ENCODE results near the gene ARSA.

ARSA gene

GRCh38 chr22:50628543-50629134 lies 687 bp upstream of the ARSA start:
- H3K4me3 ChIP-seq (ENCODE audit: low read length): peak overlapping the region; percentile 85
- no peak for TF ChIP-seq CTCF (conservative IDR thresholded peaks at IDR 0.05; ENCODE audit: low read length)
- DNase-seq (ENCODE audit: low read depth): no peak

- no peak for DNase-seq (ENCODE audit: low read depth)
- no peak for TF ChIP-seq CTCF (conservative IDR thresholded peaks at IDR 0.05; ENCODE audit: low read length)
- peak overlapping the region; percentile 89 for H3K4me3 ChIP-seq (ENCODE audit: low read length)
These were observed 906 bp downstream of the ARSA start for GRCh38 chr22:50626850-50627641.

GRCh38 chr22:50626314-50626849 lies 1.6 kb downstream of the ARSA start:
- TF ChIP-seq CTCF (conservative IDR thresholded peaks at IDR 0.05; ENCODE audit: low read length): no peak
- no peak for DNase-seq (ENCODE audit: low read depth)
- no peak overlapping the region; the same call in 1 of the 2 replicates for H3K4me3 ChIP-seq (ENCODE audit: low read length)

- no peak for TF ChIP-seq CTCF (conservative IDR thresholded peaks at IDR 0.05; ENCODE audit: low read length)
- no peak overlapping the region for H3K4me3 ChIP-seq (ENCODE audit: low read length)
- no peak for DNase-seq (ENCODE audit: low read depth)
These were observed 2.2 kb downstream of the ARSA start for GRCh38 chr22:50625568-50626313.

- TF ChIP-seq CTCF (conservative IDR thresholded peaks at IDR 0.05; ENCODE audit: low read length): no peak
- no peak for DNase-seq (ENCODE audit: low read depth)
- no peak overlapping the region for H3K4me3 ChIP-seq (ENCODE audit: low read length)
These were observed 2.8 kb downstream of the ARSA start for GRCh38 chr22:50625131-50625567.

- no peak overlapping the region for H3K4me3 ChIP-seq (ENCODE audit: low read length)
- no peak for DNase-seq (ENCODE audit: low read depth)
- no peak for TF ChIP-seq CTCF (conservative IDR thresholded peaks at IDR 0.05; ENCODE audit: low read length)
These were observed 3.4 kb downstream of the ARSA start for GRCh38 chr22:50624347-50625130.
